GM10847 (cell line): ENCODE results near the gene NFATC1.

Experiments used
- POLR2A ChIP-seq: IDR thresholded peaks from 2 replicates; pipeline ENCODE4 v1.6.1; 2011; ENCODE audit not compliant: insufficient read length; ENCODE audit errors: extremely low read depth

Gene NFATC1

DNA sequence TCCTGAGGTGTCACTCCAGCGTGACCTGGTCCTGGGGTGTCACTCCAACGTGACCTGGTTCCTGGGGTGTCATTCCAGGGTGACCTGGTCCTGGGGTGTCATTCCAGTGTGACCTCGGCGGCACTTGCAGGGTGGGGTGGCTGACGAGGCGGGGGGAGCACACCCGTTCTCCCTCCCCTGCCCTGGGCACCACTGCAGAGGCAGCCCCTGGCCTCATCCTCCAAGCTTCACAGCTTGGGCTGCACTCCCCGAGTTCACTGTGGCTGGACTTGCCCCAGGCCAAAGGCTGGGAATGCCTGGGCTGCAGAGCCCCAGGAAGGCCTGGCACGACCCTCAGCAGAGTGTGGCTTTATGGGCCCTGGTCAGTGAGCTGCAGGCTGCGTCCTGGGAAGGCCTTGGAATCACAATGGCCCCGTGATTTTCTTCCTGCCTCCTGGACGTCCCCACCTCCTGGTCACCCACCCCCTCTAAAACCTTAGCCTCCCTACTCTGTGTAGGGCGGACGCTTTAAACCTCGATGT is 88.3 kb downstream of the NFATC1 start:
- no peak for TF ChIP-seq POLR2A

DNA sequence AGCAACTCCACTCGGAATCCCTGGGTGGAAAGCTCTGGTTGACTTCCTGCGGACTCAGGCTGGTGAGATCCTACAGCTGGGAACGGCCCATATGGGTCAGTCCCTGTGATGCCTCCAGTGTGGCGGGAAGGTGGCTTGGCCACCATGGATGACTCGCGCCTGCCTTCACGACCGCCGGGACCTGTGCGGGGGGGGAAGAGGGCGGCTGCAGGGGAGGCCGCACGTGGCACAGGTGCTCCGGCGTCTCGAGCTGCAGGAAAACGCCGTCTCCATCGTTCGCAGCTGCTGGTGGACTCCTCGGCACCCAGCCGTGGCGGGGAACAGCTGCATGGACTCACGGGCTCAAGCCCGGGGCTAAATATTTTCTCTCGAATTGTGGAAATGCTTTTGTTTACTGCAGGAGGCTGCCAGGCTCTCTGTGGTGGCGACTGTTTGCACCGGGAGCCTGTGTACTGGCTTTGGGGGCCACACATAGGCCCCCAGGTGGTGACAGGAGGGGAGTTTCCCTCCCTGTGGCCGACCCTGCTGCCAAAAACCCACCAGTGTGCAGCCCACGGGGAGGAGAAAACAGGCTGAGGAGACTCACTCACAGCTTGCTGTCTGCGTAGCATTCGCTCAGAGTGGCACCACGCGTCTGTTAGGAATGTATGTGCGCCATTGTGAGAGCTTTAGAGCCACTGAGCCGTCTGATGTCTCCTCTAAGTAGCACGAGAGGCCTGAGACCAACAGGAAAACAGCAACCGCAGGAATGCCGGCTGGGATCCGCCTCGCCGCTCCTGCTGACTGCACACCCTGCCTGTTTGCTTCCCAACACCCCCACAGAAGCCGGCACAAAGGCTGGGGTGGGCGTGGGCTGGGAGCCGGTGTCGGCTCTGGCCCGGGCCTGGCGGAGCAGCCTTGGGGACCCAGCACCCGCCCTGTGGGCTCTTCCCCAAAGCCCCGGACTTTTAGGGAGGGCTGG is 89.2 kb downstream of the NFATC1 start:
- TF ChIP-seq POLR2A, result no peak

DNA sequence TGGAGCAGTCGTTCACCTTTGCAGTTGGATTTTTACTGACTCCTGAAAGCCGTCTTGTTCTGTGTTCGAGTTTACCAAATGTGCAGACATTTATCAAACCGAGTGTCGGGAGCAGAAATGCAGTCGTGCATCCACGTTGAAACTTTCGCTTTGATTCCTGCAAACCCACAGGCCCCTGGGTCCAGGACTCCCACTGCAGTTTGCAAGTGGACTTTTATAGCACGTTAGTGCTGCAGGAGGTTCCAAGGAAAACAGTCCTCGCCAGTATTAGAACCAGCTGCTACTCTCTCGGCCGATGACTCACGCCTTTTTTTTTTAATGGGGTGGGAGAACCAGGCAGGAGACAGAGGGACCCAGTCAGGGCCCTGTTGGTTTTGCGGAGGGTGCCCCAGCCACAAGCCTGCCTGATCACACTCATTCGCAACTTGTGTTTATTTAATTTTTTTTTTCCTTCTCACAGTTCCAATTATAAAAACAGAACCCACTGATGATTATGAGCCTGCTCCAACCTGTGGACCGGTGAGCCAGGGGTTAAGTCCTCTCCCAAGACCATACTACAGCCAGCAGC is 90.1 kb downstream of the NFATC1 start:
- TF ChIP-seq POLR2A, result no peak

DNA sequence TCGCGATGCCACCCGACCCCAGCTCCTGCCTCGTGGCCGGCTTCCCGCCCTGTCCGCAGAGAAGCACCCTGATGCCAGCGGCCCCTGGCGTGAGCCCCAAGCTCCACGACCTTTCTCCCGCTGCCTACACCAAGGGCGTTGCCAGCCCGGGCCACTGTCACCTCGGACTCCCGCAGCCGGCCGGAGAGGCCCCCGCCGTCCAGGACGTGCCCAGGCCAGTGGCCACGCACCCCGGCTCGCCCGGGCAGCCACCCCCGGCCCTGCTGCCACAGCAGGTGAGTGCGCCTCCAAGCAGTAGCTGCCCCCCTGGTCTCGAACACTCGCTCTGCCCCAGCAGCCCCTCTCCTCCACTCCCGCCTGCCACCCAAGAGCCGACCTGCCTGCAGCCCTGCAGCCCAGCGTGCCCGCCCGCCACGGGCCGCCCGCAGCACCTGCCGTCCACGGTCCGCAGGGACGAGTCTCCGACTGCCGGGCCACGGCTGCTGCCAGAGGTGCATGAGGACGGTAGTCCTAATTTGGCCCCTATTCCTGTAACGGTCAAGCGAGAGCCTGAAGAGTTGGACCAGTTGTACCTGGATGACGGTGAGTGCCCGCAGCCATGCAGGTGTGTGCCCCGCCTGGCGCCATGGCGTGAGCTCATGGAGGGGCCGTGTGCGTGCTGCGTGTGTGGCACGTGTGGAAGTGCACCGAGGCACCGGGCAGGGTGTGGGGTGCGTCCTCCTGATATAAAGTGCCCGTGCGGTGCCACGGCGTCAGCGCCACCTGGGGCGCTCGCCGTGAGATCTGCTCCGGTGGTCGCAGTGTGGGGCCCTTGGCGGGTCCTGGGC is 90.8 kb downstream of the NFATC1 start:
- no peak for TF ChIP-seq POLR2A

DNA sequence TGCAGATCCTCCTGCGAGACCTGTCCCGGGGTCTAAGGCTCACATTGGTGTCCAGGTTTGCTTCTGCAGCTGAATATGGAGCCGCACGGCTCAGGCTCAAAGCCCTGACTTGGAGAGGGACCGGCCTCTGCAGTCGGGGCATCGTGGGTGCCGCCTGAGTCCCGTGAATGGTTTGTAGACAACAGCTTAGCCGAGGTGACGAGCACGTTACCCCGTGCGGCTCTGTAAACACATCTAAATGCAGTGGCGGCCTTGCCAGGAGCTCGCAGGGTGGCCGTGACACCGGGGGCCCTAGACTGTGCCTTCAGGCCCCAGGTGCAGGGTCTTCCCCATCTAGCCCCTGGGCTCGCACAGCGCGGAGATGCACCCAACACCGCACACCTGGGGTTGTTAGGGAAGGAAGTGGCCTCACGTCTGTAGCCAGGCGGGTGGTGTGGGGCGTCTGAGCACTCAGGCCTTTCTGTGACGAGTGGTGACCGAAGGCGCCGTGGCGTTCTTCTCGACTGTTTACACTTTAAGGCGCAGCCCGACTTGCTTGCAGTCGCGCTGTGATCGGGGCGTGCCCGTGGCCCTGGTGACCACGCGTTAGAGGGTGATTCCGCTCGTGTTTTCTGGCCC is 91.6 kb downstream of the NFATC1 start:
- TF ChIP-seq POLR2A, result no peak

DNA sequence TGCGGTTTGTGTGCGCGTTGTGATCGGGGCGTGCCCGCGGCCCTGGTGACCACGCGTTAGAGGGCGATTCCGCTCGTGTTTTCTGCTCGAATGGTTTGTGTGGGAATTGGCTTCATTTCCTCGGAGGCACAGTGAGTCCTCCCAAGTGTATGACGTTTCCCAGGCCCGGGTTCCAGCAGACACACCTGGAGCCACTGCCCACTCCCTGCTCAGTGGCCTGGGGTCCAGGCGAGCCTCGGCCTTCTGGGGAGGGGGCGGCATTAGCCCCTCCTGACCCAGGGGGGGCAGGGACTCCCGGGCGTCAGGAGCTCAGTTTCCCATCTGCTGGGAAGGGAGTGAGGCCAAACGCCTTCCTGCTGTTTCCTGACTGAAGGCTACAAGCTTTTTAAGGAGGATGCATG is 92.1 kb downstream of the NFATC1 start:
- no peak for TF ChIP-seq POLR2A

DNA sequence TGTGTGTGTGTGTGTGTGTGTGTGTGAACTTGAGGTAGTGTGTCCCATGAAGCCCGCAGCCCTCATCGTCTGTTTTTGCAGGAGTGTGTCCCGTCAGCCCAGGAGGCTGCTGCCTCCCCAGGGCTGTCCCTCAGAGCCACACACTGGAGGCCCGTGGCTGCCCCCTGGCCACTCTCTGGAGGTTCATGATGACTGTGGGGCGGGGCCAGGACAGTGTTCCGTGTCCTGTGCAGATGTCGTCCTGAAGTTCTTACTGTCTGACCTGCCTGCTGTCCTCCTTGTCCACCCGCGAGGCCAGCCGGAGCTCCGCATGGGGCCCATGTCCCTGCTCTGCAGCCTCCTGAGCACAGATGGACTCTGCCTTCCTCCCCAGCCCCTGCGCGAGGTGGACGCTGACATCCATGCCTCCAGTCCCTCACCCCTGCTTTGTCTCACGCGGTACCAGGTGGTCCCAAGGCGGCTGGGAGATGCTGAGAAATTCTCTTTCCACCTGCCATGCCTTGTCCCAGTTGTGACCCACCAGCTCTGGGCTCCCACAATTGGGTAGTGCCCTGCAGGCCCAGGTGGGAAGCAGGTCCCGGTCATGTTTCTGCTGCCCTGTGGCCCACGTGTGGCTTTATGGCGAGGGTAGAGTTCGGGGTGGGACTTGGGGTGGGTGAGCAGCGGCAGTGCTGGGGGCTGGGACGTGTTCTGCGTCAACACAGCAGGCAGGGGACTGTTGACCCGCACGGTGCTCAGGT is 92.8 kb downstream of the NFATC1 start:
- no peak for TF ChIP-seq POLR2A

DNA sequence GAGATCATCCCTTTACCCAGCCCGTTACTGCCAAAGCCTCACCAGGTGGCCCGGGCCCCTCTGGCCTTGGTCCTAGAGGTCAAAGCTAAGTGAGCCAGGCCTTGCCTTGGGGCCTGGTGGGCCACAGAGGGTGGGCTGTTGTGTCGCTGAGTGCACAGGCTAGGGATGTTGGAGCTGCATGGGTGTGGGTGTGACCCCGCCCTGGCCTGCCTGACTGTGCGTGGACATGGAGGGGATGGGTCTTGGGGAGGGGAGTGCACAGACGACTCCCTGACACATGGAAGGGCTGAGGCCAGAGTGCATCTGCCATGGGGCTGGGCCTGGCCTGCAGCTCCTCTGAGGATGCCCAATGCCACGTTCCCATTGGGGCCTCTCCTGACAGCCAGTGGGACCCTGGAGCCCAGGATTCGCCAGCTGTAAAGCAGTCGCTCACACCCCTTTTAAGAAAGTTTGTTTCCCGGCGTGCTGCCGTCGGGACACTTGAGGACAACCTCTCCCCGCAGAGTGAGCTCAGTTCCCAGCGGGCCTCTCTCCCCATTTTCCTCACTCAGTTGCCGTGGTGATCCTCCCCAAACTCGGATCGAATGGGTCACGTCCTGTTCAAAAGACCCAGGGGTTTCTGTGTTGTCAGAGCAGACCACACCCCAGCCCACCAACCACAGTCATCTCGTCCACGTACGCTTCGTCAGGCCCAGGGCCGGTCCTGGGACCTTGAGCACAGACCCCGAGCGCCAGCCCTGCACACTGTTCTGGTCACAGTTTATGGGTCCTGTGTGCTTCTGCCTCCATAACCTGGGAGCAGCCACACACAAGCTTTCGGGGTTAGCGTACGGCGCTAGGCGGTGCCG is 93.5 kb downstream of the NFATC1 start:
- no peak for TF ChIP-seq POLR2A

DNA sequence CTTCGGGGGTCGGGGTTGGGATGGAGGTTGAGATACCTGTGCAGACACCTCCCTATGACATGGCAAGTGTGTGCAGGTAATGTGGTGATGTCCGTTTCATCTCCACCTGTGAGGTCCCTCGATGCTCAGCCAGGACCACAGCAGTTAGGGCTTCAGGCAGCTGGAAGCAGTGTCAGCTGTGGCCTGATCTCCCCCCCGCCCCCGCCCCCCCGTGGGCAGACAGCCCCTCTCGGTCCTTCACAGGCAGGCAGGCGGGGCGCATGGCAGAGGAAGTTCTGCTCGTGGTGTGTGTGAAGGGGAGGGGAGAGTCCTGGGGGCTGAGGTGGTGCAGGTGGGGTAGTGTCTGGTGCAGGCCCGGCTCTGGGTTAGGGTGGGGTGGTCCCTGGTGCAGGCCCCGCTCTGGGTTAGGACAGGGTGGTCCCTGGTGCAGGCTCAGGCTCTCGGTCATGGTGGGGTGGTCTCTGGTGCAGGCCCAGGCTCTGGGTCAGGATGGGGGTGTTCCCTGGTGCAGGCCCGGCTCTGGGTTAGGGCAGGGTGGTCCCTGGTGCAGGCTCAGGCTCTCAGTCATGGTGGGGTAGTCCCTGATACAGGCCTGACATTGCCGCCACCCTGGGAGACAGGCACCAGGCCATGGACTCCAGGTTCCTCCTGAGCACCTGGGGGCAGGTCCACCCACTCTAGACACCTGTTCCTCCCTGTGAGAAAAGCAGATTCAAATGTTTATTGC is 94.3 kb downstream of the NFATC1 start:
- TF ChIP-seq POLR2A, result no peak

- TF ChIP-seq POLR2A, result no peak
Measured at GRCh38 chr18:79490626-79491041, 94.9 kb downstream of the NFATC1 start.

- TF ChIP-seq POLR2A, result no peak
Measured at GRCh38 chr18:79491081-79491551, 95.4 kb downstream of the NFATC1 start.

DNA sequence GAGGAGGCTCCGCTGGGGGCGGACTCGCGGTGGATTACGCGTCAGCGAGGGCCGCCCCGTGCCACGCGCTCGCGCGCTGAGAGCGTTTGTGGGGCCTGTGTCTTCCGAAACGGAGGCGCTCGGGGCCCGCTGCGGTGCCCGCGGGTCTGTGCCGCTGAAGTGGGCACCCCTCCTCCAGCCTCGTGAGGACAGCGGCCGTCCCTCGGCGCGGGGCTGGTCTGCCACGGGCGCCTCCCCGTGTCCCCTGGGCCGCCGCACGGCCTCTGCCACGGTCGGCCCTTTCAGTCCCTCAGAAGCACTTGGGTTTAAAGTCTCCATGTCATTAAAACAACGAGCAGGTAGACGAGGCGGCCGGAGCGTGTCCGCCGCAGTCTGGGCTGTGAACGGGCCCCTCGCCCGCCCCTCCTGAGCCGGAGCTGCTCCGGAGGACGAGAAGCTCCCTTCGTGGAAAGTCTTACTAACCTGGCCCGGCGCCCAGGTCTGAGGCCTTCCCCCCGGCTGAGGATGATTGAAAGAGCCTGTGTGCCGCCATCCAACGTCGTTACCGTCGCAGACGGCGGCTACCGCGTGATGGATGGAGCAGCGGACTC is 97.6 kb downstream of the NFATC1 start:
- TF ChIP-seq POLR2A, result no peak
